Lower leg skin (tissue), 3 donors: ENCODE measurements around the gene TBC1D3B.

Experiments
- POLR2A ChIP-seq, 2 donors: fragments of 450-650 bp; IDR thresholded peaks; one replicate each; pipeline ENCODE4 v1.6.1; 2016 to 2017; ENCODE audit warnings: antibody characterized with exemption in 2 of 2, mild to moderate bottlenecking in 1 of 2, moderate library complexity in 1 of 2
- TF ChIP-seq, protein P1 (sequence below), 3 donors: fragments of 450-650 bp; IDR thresholded peaks; one replicate each; pipeline ENCODE4 v1.5.1; 2016; ENCODE audit warnings: antibody characterized with exemption in 3 of 3, mild to moderate bottlenecking in 3 of 3, moderate library complexity in 2 of 3

DNA sequence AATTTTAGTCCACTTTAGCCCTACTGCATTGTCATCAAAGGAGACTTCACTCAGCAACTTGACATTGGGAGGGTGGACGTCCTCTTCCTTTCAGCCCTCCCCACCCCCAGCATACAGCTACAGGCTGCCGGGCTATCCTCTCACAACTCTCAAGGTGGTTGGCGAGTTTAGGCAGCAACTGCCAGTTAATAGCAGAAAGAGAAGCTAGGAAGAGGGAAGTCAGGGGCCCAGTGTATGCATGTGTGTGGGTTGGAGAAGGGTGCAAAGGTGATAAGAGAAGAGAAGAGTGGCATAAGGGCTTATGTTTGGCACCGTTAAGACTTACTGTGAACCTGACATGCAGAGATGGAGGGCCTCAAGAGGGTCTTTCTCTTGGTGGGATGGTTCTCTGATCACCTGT lies 41.0 kb downstream of the TBC1D3B start:
- no peak for TF ChIP-seq POLR2A (IDR thresholded peaks at IDR 0.05)
- TF ChIP-seq, protein P1, sequence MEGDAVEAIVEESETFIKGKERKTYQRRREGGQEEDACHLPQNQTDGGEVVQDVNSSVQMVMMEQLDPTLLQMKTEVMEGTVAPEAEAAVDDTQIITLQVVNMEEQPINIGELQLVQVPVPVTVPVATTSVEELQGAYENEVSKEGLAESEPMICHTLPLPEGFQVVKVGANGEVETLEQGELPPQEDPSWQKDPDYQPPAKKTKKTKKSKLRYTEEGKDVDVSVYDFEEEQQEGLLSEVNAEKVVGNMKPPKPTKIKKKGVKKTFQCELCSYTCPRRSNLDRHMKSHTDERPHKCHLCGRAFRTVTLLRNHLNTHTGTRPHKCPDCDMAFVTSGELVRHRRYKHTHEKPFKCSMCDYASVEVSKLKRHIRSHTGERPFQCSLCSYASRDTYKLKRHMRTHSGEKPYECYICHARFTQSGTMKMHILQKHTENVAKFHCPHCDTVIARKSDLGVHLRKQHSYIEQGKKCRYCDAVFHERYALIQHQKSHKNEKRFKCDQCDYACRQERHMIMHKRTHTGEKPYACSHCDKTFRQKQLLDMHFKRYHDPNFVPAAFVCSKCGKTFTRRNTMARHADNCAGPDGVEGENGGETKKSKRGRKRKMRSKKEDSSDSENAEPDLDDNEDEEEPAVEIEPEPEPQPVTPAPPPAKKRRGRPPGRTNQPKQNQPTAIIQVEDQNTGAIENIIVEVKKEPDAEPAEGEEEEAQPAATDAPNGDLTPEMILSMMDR (IDR thresholded peaks at IDR 0.05): no peak
